ENCODE results near the gene LMBRD2. TPM values are rescaled to one million over a fixed set of nuclear protein-coding genes. Genes with fewer than 3 reads are reported as not detected.
"Not testable (repeated sequence)": the region's sequence is repeated elsewhere in the genome, so short reads cannot be mapped to it uniquely, and the experiment has no call there.

The LMBRD2 gene
- total RNA-seq: 10 to 100 TPM; 21.1 to 56.5 TPM
- 10 to 100 TPM; 15.2 to 24.7 TPM for polyA plus RNA-seq (ENCODE audit: insufficient read length in 2 of 2)
- long read RNA-seq, donor 1, full-length matches to known transcripts: 1 of 1 reads
- long read RNA-seq, donor 1, partial matches to known transcripts: 0 of 1 reads
- long read RNA-seq, donor 1, other reads (novel, unspliced or antisense): 0 of 1 reads
- long read RNA-seq, donor 2: 0 reads
- long read RNA-seq, donor 3: 0 reads
- long read RNA-seq, donor 4: 0 reads

DNA sequence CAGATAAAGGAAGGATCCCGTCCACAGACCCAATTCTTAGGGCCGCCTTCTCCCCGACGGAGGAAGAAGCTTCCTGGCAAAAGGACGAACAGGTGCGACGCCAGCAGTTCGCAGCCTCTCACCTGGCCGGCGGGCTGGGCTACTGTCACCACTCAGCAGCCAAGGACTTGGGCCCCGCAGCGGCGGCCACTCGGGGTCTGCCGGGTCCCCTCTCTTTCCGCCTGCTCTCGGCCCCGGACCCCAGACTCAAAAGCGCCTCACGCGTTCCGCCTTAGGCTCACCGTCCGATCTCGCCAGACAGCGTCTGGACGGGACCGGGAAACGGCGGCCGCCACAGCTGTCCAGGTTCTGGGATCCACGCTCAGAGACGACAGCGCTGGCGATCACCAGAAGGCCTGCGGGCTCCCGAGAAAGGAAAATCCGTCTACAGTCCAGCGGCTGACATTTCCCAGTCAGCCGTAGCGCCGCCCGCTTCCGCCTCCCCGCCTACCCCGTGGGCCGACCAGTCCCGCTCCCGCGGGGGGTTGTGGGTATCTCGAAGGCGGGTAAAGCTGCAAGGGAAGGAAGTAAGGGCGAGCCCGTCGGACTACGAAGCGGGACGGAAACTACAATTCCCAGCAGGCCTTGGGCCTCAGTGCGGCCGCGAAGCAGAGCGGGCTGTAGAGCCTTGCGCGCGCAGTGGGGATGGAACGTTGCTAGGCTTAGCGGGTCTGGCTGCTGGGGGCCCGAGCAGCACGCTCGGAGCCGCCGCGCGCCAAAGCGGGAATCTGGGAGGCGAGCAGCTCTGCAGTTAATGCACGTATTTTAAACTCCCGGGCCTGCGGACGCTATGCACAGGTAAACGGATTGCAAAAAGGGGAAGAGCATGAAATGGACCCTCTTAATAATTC, at the start of gene LMBRD2, which contains the start of gene SKP2:
LMBRD2 (minus strand) TSS at position 454 of the 890 bp plus-strand sequence. CDS start 8,538 bp downstream, outside the sequence.
SKP2 (plus strand) TSS at position 678 of the 890 bp plus-strand sequence; CDS start at position 830, 152 bp downstream.
- peaks cover 12% of the 10 kb centered on the region for H3K36me3 ChIP-seq (ENCODE audit: control insufficient read depth, insufficient read depth, low read length)
- H3K9me3 ChIP-seq (ENCODE audit: control insufficient read depth, insufficient read depth, low read length): no peaks in the 10 kb centered on the region
- H3K4me3 ChIP-seq (ENCODE audit: low read depth, low read length): peak within 1 kb of the TSS; percentile 72
- DNase-seq (ENCODE audit: low read depth in 4 of 6, low spot score in 6 of 6): peak; percentile 95 to 100 (median 98)
- peaks cover 10% of the 10 kb centered on the region for H3K4me1 ChIP-seq (ENCODE audit: control insufficient read depth, insufficient read depth, low read length)
- WGBS (ENCODE audit: insufficient coverage): under 1% methylated on average over 81 of the region's 81 CpGs
- H3K27me3 ChIP-seq (ENCODE audit: control insufficient read depth, insufficient read depth, low read length): no peaks in the 10 kb centered on the region
- H3K27ac ChIP-seq (ENCODE audit: low read depth, low read length): peak within 1 kb of the TSS; percentile 76

DNA sequence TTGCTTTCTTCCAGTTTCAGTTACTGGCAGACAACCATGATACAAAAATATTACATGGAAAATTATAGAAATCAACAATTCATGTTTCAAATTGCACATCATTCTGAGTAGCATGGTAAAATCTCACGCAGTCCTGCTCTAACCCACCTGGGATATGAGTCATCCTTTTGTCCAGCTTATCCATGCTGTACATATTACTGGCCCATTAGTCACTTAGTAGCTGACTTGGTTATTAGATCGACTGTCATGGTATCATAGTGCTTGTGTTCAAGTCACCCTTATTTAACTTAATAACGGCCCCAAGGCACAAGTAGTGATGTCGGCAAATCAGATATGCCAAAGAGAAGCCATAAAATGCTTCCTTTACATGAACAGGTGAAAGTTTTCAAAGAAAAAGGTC, 48.8 kb upstream of the LMBRD2 start:
- Histone ChIP-seq H3K4me1 (ENCODE audit: control insufficient read depth, insufficient read depth, low read length) (no peaks in the 10 kb centered on the region), H3K27me3 (ENCODE audit: control insufficient read depth, insufficient read depth, low read length) (no peaks in the 10 kb centered on the region), H3K4me3 (ENCODE audit: low read depth, low read length) (no peak overlapping the region), H3K27ac (ENCODE audit: low read depth, low read length) (no peak overlapping the region), H3K9me3 (ENCODE audit: control insufficient read depth, insufficient read depth, low read length) (no peaks in the 10 kb centered on the region), H3K36me3 (ENCODE audit: control insufficient read depth, insufficient read depth, low read length) (peaks cover 2% of the 10 kb centered on the region)
- WGBS (ENCODE audit: insufficient coverage): 100% methylated on average over 1 of the region's 4 CpGs
- no peak for DNase-seq (ENCODE audit: low read depth in 4 of 6, low spot score in 6 of 6)

DNA sequence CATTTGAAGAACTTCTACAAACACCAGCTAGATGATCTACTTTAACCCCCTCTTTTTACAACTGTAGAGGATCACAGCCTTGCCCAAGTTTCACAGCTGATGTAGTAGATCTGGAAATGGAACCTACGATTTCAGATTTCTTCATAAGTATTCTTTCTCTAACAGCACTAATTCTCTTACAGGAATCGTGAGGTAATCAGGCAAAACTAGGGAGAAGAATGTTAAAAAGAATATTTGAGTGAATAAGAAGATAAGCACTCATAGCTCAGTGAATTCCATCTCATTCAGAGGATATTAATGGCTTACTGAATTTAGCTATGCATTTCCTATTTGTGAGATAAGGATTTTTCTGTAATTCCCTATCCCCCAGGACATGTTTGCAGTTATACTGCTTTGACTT, 47.9 kb upstream of the LMBRD2 start:
- DNase-seq (ENCODE audit: low read depth in 4 of 6, low spot score in 6 of 6): no peak
- no peaks in the 10 kb centered on the region for H3K9me3 ChIP-seq (ENCODE audit: control insufficient read depth, insufficient read depth, low read length)
- WGBS (ENCODE audit: insufficient coverage): no CpG with 5 or more reads among the region's 2 CpGs
- H3K36me3 ChIP-seq (ENCODE audit: control insufficient read depth, insufficient read depth, low read length): peaks cover 2% of the 10 kb centered on the region
- H3K4me1 ChIP-seq (ENCODE audit: control insufficient read depth, insufficient read depth, low read length): no peaks in the 10 kb centered on the region
- no peak overlapping the region for H3K27ac ChIP-seq (ENCODE audit: low read depth, low read length)
- no peaks in the 10 kb centered on the region for H3K27me3 ChIP-seq (ENCODE audit: control insufficient read depth, insufficient read depth, low read length)
- no peak overlapping the region for H3K4me3 ChIP-seq (ENCODE audit: low read depth, low read length)

DNA sequence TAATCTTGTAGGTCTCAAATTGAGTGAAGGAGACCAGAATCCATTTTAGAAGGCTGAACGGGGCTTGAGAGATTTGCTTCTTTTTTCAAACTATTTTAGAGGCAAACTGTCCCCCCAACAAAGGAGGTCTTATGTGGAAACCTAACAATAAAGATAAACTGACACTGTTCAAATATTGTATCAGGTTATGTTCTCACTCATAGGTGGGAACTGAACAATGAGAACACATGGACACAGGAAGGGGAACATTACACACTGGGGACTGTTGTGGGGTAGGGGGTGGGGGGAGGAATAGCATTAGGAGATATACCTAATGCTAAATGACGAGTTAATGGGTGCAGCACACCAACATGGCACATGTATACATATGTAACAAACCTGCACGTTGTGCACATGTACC, 47.1 kb upstream of the LMBRD2 start:
- not testable (repeated sequence) for H3K27ac ChIP-seq (ENCODE audit: low read depth, low read length); H3K36me3 ChIP-seq (ENCODE audit: control insufficient read depth, insufficient read depth, low read length); H3K27me3 ChIP-seq (ENCODE audit: control insufficient read depth, insufficient read depth, low read length); DNase-seq (ENCODE audit: low read depth in 4 of 6, low spot score in 6 of 6); H3K4me3 ChIP-seq (ENCODE audit: low read depth, low read length); H3K4me1 ChIP-seq (ENCODE audit: control insufficient read depth, insufficient read depth, low read length); H3K9me3 ChIP-seq (ENCODE audit: control insufficient read depth, insufficient read depth, low read length)
- no CpG with 5 or more reads among the region's 3 CpGs for WGBS (ENCODE audit: insufficient coverage)

DNA sequence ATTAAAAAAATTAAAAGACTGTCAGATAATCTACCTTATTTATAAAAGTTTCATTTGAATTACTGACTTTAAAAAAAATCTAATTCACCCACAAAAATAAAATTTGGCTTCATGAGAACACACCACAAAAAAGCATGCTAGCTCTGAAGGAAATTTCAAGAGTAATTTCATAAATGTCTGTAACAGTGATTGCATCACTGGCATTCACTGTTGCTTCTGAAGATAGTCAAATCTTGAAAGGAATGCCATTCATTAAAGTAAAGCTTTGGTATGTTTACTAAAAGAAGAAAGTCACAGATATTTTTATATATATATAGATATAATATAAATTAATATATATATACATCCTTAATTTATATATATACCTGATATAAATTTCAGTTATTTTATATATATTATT, 46.6 kb upstream of the LMBRD2 start:
- H3K9me3 ChIP-seq (ENCODE audit: control insufficient read depth, insufficient read depth, low read length): no peaks in the 10 kb centered on the region
- H3K4me1 ChIP-seq (ENCODE audit: control insufficient read depth, insufficient read depth, low read length): no peaks in the 10 kb centered on the region
- H3K4me3 ChIP-seq (ENCODE audit: low read depth, low read length): no peak overlapping the region
- H3K36me3 ChIP-seq (ENCODE audit: control insufficient read depth, insufficient read depth, low read length): peaks cover 2% of the 10 kb centered on the region
- no peak overlapping the region for H3K27ac ChIP-seq (ENCODE audit: low read depth, low read length)
- H3K27me3 ChIP-seq (ENCODE audit: control insufficient read depth, insufficient read depth, low read length): no peaks in the 10 kb centered on the region
- DNase-seq (ENCODE audit: low read depth in 4 of 6, low spot score in 6 of 6): no peak

DNA sequence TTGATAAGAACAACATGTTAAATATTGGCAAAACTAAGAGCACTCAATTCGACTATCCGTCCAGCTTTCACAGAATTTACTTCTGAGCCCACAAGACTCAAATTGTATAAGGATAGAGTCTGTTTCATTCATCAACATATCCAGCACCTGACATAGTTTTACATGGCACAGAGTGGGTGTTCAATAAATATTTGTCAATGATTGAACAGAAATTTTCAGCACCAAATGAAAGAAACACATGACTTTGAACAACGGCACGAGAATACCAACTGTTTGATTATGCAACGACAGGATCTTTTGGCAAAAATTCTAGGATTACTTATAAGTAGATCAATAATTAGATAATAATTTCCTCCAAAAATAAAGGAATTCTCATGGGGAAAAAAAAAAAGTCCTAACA, 42.1 kb upstream of the LMBRD2 start:
- WGBS (ENCODE audit: insufficient coverage): no CpG with 5 or more reads among the region's 5 CpGs
- Histone ChIP-seq H3K27ac (ENCODE audit: low read depth, low read length) (no peak overlapping the region), H3K9me3 (ENCODE audit: control insufficient read depth, insufficient read depth, low read length) (peaks cover 2% of the 10 kb centered on the region), H3K4me3 (ENCODE audit: low read depth, low read length) (no peak overlapping the region), H3K36me3 (ENCODE audit: control insufficient read depth, insufficient read depth, low read length) (peaks cover 5% of the 10 kb centered on the region), H3K27me3 (ENCODE audit: control insufficient read depth, insufficient read depth, low read length) (no peaks in the 10 kb centered on the region), H3K4me1 (ENCODE audit: control insufficient read depth, insufficient read depth, low read length) (no peaks in the 10 kb centered on the region)
- DNase-seq (ENCODE audit: low read depth in 4 of 6, low spot score in 6 of 6): no peak

DNA sequence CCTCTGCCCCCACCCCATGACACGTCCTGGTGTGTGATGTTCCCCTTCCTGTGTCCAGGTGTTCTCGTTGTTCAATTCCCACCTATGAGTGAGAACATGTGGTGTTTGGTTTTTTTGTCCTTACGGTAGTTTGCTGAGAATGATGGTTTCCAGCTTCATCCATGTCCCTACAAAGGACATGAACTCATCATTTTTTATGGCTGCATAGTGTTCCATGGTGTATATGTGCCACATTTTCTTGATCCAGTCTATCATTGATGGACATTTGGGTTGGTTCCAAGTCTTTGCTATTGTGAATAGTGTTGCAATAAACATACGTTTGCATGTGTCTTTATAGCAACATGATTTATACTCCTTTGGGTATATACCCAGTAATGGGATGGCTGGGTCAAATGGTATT, 32.7 kb upstream of the LMBRD2 start:
- not testable (repeated sequence) for H3K27ac ChIP-seq (ENCODE audit: low read depth, low read length); H3K4me3 ChIP-seq (ENCODE audit: low read depth, low read length); H3K27me3 ChIP-seq (ENCODE audit: control insufficient read depth, insufficient read depth, low read length); DNase-seq (ENCODE audit: low read depth in 4 of 6, low spot score in 6 of 6); H3K9me3 ChIP-seq (ENCODE audit: control insufficient read depth, insufficient read depth, low read length); H3K36me3 ChIP-seq (ENCODE audit: control insufficient read depth, insufficient read depth, low read length); H3K4me1 ChIP-seq (ENCODE audit: control insufficient read depth, insufficient read depth, low read length)
- no CpG with 5 or more reads among the region's 4 CpGs for WGBS (ENCODE audit: insufficient coverage)

DNA sequence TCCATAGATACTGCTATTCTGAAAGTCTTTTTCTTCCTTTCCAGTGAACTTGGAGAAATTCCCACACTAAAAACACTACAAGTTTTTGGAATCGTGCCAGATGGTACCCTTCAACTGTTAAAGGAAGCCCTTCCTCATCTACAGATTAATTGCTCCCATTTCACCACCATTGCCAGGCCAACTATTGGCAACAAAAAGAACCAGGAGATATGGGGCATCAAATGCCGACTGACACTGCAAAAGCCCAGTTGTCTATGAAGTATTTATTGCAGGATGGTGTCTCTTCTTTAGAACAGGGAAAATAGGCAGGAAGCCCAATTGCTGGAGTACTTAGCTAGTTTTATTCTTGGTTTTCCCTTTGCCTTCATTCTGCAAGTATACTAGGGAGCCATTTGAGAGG, 30.1 kb upstream of the LMBRD2 start:
- H3K36me3 ChIP-seq (ENCODE audit: control insufficient read depth, insufficient read depth, low read length): no peaks in the 10 kb centered on the region
- peak; percentile 35 to 88 (median 63) for DNase-seq (ENCODE audit: low read depth in 4 of 6, low spot score in 6 of 6)
- H3K27me3 ChIP-seq (ENCODE audit: control insufficient read depth, insufficient read depth, low read length): no peaks in the 10 kb centered on the region
- no peaks in the 10 kb centered on the region for H3K4me1 ChIP-seq (ENCODE audit: control insufficient read depth, insufficient read depth, low read length)
- H3K4me3 ChIP-seq (ENCODE audit: low read depth, low read length): no peak overlapping the region
- no peak overlapping the region for H3K27ac ChIP-seq (ENCODE audit: low read depth, low read length)
- no CpG with 5 or more reads among the region's 2 CpGs for WGBS (ENCODE audit: insufficient coverage)
- H3K9me3 ChIP-seq (ENCODE audit: control insufficient read depth, insufficient read depth, low read length): no peaks in the 10 kb centered on the region

DNA sequence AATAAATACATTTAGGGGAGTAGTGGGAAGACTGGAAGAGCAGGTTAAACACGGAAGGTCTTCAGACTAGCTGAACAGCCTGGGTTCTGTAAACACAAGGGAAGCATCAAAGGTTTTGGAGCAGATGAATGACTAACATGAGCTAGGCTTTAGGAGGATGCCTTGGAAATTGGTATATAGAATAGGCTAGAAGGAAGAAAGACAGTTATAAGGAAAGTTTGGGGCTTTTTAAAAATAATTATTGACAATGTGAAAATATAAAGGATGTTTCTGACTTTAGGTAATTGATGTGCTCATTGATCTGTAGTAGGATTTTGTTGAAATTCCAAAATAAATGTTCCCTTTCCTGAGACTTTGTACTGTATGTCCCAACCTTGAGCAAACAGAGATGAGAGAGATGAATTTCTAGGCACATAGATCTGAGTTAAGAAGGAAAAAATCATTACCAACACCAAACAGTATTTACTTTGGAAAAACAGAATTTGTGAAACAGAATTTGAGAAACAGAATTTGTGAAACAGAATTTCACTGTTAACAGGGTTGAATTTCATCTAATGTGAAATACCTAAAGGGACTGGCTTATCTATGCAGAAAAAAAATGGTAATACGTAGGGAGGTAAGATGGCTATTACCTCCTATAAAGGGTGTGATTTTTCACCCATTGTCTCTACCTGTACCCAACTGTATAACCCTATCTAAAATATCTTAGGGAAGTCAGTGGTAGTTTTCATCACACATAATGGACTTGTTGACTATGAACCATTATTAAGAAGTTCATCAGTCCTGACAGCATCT, 29.1 kb upstream of the LMBRD2 start:
- Histone ChIP-seq H3K9me3 (ENCODE audit: control insufficient read depth, insufficient read depth, low read length) (no peaks in the 10 kb centered on the region), H3K27me3 (ENCODE audit: control insufficient read depth, insufficient read depth, low read length) (no peaks in the 10 kb centered on the region), H3K36me3 (ENCODE audit: control insufficient read depth, insufficient read depth, low read length) (no peaks in the 10 kb centered on the region), H3K4me3 (ENCODE audit: low read depth, low read length) (no peak overlapping the region), H3K27ac (ENCODE audit: low read depth, low read length) (no peak overlapping the region), H3K4me1 (ENCODE audit: control insufficient read depth, insufficient read depth, low read length) (no peaks in the 10 kb centered on the region)
- DNase-seq (ENCODE audit: low read depth in 4 of 6, low spot score in 6 of 6): no peak
- WGBS (ENCODE audit: insufficient coverage): 56% methylated on average over 1 of the region's 2 CpGs
